Raji (cell line): ENCODE data around the gene CPTP.
A peak's percentile ranks its signal among the peaks of the same experiment; 100 is the strongest.

Source experiments
- POLR2A ChIP-seq: IDR thresholded peaks from 2 replicates; pipeline ENCODE4 v1.6.1; 2011; ENCODE audit warnings: low read depth, low read length, control low read depth; ENCODE audit not compliant: insufficient read depth

CPTP gene

GRCh38 chr1:1361982-1362423, 37.4 kb downstream of the CPTP start:
- TF ChIP-seq POLR2A = no peak

- no peak for TF ChIP-seq POLR2A
Measured at GRCh38 chr1:1364266-1364665, 39.7 kb downstream of the CPTP start.

- no peak for TF ChIP-seq POLR2A
Measured at GRCh38 chr1:1365875-1366698, 41.5 kb downstream of the CPTP start.

GRCh38 chr1:1366699-1367066, 42.1 kb downstream of the CPTP start:
- no peak for TF ChIP-seq POLR2A

GRCh38 chr1:1367315-1367714, 42.7 kb downstream of the CPTP start:
- TF ChIP-seq POLR2A = no peak

- TF ChIP-seq POLR2A = no peak
Measured at GRCh38 chr1:1370771-1371300, 46.2 kb downstream of the CPTP start.

GRCh38 chr1:1371364-1371745, 46.8 kb downstream of the CPTP start:
- TF ChIP-seq POLR2A = no peak

- TF ChIP-seq POLR2A = no peak
Measured at GRCh38 chr1:1371746-1372711, 47.4 kb downstream of the CPTP start.

GRCh38 chr1:1373051-1373814, 48.6 kb downstream of the CPTP start:
- no peak for TF ChIP-seq POLR2A

GRCh38 chr1:1373815-1374588, 49.4 kb downstream of the CPTP start:
- TF ChIP-seq POLR2A = no peak

GRCh38 chr1:1374589-1374928, 50.0 kb downstream of the CPTP start:
- TF ChIP-seq POLR2A = no peak; the same call in 1 of the 2 replicates

GRCh38 chr1:1374929-1375662, 50.5 kb downstream of the CPTP start, which contains the start of gene AURKAIP1:
TSS of gene AURKAIP1 (minus strand) at chr1:1375207. CDS start at chr1:1374756, 451 bp downstream.
- peak; percentile 81 for TF ChIP-seq POLR2A

GRCh38 chr1:1376551-1377226, 52.1 kb downstream of the CPTP start:
- TF ChIP-seq POLR2A = no peak
